Activated gamma-delta T cell (primary cell): ENCODE data around the gene PLD4.

ENCODE experiments used
- DNase-seq: peaks from one replicate; lab custom pipeline; 2025; lab: John Stamatoyannopoulos, UW

The PLD4 gene

DNA sequence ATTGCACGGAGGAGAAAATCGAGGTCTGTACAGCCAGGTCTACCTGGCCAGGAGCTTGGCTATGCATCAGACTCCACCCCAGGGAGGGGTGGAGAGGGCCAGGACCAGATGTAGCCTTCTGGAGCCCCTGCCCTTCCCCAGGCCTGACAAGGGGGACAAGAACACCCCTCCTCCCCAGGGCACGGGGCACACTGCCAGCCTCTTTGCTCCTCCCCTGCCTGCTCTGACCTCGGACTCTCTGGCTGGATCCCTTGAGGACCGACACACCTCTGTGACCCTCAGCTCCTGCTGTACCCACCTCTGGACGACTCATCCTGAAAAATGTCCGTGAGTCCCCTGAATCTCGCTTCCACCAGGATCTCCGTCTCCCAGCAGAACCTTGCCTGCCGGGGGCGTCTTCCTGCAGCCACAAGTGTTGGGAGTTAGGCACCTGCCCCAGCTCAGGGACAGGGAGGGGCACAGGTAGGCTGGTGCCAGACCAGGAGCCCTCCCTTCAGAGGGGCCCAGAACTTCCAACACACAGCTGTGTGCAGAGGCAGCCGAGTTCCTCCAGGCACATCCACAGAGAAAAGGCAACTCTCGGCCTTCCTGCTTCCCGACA is 31.7 kb downstream of the PLD4 start:
- DNase-seq = no peak

DNA sequence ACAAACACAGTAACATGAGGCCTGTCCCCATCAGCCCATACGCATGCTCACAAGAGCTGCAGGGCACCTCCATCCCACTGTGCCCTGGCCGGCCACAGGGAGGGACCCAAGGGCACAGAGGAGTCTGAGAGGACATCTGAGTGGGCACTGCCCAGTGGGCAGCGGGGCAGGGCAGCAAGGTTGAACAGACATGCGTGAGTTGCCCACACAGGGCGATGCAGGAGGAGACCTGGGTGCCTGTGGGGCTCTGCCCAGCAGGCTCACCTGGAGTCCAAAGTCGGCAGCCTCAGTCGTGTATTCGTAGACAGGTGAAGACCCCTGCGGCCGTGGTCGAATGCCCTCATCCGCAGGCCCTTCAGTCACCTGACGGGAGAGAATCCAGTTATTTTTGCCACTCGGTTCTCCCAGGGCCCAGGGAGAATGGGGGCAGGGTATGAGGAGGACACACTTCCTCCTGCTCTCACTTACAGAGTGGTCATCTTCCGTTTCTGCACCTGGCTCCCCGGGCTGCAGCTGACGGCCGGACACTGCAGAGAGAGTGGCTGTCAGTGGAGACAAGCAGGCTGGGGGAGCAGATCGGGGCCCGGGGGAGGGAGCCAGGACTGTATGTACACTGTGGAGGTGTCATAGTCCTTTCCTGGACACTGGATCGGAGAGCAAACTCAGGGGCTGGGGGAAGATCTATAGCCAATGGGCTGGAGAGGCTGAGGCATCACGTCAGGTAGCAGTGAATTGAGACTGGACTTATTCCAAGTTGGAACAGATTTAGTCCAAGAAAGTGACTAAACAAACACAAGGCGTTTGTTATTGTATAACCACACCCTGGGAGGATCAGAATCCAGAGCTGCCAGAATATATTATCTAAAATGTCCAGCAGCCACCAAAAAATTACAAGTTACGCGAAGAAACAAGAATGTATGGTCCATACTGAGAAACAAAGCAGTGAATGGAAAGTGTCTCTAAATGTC is 32.8 kb downstream of the PLD4 start:
- no peak for DNase-seq

DNA sequence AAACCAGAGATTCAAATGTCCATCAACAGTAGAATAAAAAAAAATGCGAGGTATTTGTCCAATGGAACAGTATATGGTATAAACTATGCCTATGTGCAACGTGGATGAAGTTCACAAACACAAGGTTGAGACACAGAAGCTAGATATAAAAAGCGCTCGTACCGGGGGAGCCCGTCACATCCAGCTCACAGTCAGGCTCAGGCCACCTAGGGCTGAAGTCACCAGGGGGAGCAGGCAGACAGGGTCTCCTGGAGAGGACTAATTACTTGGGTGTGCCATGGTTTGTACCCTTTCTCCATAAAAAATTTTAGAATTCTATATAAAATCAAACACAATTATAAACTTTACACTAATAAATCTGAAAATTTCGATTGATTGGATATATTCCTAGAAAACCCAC is 39.9 kb downstream of the PLD4 start:
- DNase-seq = no peak

DNA sequence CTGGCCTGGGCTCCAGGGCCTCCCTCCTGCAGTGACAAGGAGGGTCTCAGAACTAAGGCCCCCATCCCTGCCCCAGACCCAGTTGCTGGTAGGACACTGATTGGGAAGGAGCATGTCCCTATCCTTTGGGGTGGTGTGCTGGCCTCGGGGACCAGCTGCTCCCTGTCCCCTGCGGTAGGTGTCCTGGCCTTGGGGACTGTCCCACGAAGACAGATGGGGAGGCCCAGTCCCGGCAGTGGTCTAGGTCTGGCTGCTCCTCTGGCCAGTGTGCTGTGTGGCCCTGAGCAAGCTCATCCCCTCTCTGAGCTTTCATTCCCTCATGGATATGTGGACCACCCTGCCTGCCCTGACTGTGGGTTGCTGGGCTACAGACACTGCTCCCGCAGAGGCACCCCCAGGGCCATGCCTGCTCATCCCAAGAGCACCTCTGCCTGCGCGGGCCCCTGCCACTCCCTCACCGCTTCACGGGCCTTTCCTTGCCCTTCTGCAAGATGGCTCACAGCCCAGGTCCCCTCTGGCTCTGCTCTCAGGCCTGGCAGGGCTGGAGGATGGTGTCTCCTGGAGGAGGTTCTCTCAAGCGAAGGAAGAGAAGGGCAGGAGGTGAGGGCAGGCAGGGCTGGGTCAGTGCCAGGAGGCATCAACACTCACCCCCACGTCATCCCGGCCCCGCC is 41.0 kb downstream of the PLD4 start:
- DNase-seq = no peak

DNA sequence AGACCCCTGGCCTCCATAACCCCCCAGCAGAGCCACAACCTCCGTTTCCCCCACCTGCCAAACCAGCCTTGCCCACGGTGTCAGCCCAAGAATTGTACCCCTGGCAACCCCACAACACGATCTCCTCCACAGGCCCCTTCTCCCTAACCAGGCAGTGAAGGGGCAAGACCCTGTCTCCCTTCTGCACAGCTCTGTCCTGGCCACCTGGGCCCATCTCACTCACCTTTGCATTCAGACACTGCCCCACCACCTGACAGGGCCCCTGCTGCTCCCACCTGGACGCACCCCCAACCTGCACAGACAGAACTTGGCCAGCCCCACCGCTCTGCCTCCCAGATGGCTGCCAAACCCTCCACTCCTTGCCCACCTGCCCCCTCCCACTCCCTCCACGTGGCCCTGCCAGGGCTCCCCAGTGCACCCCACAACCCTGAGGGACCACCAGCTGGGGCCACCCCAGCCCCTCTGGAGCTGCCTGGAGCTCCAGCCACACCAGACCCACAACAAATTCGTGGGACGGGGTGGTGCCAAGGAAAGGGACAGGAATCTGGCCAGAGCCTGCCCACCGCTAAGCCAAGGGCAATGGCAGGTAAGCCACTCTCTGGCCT is 41.7 kb downstream of the PLD4 start:
- no peak for DNase-seq

DNA sequence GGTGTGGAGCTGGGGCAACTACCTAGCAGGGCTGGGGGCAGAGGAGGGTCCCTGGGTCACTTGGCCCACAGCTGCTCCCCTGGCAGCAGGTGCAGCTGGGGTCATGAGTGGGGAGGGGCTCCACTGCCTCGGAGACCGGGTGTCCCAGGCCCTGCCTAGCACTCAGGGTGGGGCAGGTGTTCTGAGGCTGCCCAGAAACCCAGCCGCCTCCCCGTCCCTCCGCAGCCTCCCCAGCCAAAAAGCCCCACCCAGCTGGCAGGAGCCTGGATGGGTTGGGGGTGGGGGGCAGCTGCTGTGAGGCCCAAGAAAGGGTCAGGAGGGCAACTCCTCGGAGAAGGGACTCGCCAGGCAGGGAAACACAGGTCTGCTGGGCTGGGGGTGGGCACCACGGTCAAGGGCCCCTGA is 42.3 kb downstream of the PLD4 start:
- no peak for DNase-seq

DNA sequence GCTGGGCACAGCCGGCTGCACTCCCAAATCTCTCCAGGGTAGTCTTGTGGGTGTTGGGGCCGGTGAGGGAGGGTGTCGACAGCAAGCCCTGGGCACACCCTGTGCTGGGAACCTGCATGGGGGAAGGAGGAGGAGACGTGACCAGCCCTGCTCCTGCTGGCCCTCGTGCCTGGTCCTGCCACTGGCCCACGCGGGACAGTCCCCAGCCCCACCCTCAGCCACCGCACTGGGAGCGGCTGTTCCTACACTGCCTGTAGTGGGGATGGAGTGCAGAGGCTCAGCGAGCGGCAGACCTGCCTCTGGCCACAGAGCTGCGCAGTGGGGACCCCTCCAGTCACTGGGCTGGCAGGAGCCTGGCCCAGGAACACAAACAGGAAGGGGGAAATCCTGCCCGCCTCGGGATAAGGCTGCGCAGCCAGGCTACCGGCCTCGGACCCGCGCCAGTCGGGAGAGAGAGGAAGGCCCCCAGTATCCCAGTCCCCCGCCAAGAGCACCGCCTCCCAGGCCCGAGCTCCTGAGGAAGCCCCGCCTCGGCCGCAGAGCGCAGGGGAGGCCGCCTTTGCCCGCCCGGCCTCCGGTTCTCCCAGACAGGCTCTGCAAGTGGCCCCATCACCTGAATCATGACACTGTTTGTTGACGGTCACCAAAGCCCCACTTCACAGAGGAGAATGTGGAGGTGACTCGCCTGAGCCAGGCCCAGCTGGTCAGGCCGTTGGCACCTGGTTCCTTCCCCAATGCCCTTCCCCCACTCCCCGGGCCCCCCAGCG is 42.9 kb downstream of the PLD4 start:
- DNase-seq = no peak

DNA sequence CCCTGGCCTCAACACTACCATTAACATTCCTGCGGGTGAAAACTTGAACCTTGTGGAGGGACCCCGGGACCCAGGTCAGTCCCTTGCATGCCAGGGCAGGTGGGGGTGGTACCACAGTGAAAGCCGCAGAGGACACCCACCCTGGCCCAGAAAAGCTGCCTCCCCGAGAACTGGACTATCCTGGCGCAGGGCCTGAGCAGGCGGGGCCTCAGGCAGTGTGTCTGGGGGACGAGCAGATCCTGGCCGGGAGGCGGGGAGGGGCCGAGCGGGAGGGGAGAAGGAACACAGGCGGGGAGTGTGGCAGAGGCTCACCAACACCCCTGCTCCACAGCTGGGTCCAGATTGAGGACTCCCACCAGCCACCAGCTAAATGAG is 43.5 kb downstream of the PLD4 start:
- no peak for DNase-seq

DNA sequence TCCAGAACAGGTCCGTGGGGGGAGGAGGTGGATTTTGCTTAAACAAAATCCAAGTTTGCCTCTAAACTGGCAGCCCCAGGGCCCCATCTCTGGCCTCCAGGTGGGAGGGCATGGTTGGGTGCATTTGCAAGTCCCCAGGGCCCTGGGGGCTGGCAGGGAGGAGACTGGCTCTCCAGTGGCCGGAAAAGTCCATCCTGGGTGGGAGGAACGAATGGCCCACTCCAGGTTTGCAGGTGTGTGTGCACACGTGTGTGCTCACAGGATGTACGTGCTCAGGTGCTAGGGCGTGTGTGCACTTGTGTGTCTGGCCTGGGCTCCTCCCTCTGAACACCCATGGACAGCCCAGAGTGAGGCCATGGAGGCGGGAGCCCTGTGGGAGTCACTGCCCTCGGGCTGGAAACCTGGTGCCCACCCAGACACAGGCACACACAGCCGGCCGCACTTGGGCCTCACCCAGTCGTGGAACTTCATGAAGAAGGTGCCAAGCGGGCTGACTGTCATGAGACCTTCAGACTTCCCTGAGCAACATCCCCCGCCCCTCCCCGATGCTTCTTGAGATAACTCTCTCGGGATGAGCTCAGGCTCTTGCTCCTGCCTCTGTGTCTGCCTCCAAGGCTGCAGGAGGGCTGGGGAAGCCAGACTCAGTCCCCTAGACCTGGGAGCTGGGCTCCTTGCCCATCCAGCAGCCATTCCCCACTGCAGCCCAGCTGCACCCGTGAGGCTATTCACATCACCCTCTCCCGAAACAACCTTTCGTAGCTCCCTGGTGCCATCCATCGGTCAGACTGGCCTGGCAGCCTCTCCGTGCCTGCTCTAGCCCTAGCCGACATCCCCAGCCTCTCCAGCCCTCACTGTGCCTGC is 44.1 kb downstream of the PLD4 start:
- DNase-seq = no peak

DNA sequence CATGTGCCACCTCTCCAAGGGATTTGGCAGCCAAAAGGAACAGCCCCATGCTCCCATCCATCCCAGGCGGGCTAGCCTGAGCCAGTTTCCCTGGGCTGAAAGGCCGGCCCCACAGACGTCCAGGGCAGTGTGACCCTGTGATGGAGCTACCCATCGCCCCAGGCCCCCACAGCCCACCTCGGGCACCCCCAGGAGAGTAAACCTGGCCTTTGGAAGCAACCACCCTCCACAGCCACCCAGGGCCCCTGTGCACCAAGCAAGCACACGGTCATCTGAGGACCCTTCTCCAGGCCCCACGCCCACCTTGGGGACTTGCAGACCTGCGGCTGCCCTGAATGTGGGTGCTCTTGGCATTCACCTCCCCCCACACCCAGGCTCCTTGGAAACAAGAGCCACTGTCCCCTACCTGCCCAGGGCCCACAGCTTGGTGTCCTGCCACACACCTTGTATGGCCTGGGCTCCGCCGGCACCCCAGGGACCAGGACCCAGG is 45.1 kb downstream of the PLD4 start:
- no peak for DNase-seq

DNA sequence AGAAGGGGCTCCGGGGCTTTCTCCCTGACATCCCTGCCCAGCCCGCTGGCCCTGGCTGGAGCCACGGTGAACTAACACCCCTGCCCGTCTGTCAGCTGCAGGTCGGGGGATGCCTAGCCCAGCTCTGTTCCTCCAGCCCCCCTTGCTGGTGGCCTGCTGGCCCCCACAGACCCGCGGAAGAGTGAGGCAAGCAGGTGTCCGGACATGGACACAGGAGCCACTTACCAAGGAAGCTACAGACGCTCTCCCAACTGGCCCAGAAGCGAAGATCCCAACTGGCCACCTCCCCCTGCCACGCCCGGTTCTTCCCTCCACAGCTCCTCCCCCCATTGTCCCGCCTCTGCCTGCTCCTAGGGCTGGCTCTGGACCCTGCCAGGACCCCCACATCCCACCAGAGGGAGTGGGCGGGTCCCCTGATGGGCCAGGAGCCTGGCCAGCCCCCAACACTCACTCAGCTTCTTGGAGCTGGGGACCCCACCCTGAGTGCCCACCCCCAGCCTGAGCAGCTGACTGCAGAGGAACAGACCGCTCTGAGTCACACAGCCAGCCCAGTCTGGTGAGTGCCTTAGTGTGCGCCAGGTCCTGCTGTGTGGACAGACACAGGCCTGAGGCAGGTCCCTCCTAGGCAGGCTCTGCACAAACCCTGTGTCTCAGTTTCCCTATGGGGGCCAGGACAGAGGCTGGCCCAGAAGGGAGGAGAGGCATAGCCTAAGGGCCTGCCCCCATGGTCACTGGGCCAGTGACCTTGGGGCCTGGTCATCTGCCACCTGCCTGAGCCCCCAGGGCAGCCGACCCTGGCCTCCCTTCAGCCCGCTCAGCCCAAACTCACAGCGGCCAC is 45.8 kb downstream of the PLD4 start:
- no peak for DNase-seq

DNA sequence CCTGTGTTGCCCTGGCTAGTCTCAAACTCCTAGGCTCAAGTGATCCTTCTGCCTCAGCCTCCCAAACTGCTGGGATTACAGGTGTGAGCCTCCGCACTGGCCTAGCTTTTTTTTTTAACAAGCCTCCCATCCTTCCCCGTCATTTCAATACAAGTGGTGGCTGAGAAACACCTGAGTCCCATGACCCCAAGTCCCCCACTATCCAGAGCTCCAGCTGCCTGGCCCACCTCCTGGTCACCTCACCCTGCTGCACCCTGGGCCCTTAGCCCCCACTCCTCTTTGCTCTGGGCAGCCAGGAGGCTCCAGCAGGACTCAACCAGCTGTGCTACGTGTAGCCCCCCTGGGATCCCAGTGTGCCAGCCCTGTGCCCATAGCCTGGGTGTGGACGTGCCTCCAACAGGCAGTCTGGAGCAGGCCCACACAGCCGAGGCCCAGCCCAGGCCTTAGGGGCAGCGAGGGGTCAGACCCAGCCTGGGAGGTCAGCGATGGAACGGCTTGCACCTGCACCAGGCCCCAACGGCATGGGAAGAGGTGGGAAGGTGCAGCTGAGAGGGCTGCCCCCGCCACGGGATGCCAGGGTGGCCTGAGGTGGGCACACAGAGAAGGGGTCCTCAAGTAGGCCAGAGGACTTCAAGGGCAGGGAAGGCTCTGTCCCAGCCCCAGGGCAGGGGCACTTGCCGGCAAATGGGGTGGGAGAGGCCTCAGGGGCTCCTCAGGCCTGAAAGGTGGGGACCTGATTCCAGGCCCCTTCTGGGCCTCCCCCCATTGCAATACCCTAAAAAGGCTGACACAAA is 47.0 kb downstream of the PLD4 start:
- no peak for DNase-seq

DNA sequence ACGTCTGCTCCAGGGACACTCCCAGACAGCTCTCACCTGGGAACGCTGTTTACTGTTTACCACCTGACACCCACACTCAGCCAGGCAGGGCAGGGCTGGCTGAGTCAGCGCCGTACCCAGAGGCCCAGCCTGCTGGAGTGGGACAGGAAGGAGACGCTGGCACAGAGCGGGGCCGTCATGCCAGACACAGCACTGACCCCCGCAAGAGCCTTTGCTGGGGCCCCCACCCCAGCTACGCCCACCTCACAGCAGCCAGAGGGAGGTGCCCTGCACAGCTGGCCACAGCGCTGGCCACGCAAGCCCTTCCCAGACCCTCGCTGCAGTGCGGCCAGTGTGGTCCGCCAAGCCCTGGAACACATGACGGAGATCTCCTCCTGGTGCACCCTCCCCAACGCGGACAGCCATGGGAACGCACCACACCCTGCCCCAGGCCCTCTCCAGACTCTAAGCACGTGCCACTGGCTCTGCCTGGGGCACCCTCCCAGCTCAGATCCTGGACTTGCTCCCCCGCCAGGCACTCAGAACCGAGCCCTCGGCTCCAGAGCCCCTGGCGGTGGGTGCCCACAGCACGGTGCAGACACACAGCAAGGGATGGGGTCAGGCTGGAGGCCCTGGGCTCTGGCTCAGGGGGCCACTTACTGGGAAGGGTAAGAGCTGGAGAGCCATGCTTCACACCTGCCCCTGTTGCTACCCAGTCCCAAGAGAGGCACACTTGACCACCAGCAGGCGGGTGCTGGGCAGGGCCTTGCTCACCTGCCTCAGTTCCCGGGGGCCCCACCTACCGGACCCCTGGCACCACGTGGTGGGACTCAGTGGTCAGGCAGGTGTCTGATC is 47.8 kb downstream of the PLD4 start:
- DNase-seq = no peak

DNA sequence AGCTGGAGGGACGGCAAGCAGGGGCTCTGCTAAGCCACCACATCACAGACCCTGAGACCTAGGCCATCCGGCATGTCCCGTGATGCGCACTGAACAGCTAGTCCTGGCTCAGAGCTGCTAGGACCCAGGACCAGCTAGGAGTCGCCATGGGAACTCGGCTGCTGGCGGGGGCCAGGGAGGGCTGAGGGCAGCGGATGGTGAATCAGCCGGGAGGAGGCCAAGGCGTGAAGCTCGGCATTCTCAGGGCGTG is 48.4 kb downstream of the PLD4 start:
- DNase-seq = no peak

DNA sequence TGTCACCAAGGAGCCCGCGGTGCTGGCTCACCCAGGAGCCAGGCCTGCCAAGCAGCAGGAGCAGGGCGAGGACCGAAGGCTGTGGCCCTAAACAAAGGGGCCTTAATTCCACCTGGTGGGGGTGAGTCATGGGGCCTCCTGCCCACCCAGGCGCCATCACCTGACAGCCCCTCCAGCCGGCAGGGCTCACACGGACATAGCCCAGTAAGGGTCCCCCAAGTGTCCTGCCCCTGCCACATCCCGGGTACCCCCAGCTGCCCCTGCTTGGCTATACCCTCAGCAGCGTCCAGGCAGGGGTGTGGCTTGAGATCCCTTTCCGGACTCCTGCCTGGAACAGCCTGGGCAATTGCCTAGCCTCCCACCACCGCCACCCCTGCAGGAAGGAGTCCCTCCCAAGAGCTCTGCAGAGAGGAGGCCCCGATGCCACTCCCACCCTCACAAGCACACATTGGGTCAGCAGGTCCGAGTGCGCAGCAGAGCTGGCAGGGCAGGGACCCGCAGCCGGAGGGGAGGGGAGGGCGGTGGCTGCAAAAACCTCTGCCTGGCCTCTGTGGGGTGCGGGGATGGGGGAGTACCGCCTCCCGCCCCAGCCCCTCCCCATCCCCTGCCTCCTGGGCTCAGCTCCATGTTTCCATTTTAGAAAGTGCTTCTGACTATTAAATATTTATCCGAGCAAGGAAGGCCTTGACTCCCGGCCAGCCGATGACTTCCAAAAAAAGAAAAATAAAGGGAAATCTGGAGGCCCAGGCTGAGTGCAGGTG is 48.9 kb downstream of the PLD4 start:
- no peak for DNase-seq

DNA sequence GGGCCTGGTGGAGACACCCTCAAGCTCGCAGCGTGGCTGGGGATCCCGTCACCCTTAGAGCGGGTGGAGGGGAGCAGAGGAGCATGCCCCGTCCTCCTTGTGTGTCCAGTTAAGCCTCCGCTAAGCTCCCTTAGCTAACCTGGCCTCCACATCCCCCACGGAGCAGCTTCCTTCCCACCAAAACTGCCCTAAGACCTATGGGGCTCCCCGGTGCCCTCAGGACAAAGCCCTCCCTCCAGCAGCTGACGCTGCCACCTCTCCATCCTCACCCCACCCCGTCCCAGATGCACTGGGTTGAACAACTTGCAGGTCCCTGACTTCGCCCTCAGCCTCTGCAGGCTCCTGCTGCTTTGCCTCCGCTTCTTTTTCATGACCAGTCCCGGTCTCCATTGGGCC is 49.5 kb downstream of the PLD4 start:
- no peak for DNase-seq

DNA sequence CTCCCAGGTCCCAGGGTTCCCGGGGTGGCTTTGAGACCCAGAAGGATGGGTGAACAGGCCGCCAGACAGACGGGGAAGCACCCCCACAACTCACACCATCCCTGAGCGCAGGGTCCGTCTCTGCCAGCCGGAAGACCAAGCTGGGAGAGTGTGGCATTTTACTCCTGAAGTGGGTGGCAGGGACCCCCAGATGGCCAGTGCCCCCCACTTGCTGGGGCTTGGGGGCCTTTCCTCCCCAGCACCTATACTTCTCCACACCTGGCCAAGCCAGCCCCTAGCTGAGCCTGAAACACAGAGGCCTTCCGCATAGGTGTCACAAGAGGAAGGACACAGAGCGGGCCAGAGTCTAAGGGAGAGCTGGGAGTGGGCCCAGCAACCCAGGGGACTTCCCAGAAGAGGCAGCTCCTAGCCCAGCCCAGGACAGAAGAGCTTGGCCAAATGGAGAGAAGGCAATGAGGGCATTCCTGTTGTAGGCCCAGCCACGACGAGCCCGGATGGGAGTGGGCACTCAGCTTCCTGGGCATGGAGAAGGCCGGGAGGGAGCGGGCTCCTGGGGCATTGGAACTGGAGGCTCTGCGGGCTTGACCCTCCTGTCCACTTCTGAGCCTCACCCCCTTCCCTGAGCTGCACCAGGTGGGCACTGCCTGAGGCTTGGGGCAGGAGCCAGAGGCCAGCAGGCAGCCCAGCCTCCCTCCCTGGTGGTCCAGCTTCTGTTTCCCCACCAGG is 50.1 kb downstream of the PLD4 start:
- no peak for DNase-seq
